OCI-LY7 (cell line): ENCODE measurements around the gene ANKRD22. TPM values are rescaled to one million over a fixed set of nuclear protein-coding genes. Genes with fewer than 3 reads are reported as not detected.

Source experiments
- BruUV-seq: library from RNA; stranded (reverse); fragments of 400-500 nt; replicated peaks from 2 replicates; lab custom pipeline; 2021; lab: Mats Ljungman, UMichigan
- CTCF ChIA-PET: fragments of 300-600 bp; sonication (Branson Sonifier 250); formaldehyde crosslinking; loops from one replicate; lab custom pipeline; 2022; ENCODE audit warnings: antibody characterized with exemption; ENCODE audit not compliant: unreplicated experiment; lab: Charles Lee
- POLR2A ChIA-PET: fragments of 300-600 bp; sonication (Branson Sonifier 250); formaldehyde crosslinking; loops from one replicate; lab custom pipeline; 2022; ENCODE audit warnings: antibody characterized with exemption; lab: Charles Lee
- DNase-seq: peaks from one replicate; pipeline ENCODE4 v3.0.0-alpha.2; 2015; ENCODE audit warnings: low spot score
- H2AFZ ChIP-seq: fragments of 200-600 bp; sonication (generic), shearing (Covaris generic); 2 replicates; pipeline ENCODE4 v1.6.1; 2014; ENCODE audit warnings: mild to moderate bottlenecking, antibody characterized with exemption, low read length, moderate library complexity
- H3K27ac ChIP-seq: fragments of 200-600 bp; sonication (generic); 2 replicates; pipeline ENCODE4 v1.5.1; 2014; ENCODE audit warnings: mixed run types, low read depth, mild to moderate bottlenecking, moderate library complexity, low read length, inconsistent platforms; ENCODE audit not compliant: poor library complexity, severe bottlenecking
- H3K36me3 ChIP-seq: fragments of 200-600 bp; sonication (generic); 2 replicates; pipeline ENCODE4 v1.6.1; 2014; ENCODE audit warnings: mild to moderate bottlenecking, antibody characterized with exemption, low read length, moderate library complexity, mixed read lengths; ENCODE audit not compliant: insufficient read depth
- H3K4me1 ChIP-seq: fragments of 200-600 bp; sonication (generic); 2 replicates; pipeline ENCODE4 v1.5.1; 2014; ENCODE audit warnings: mild to moderate bottlenecking, low read length; ENCODE audit not compliant: insufficient read depth, poor library complexity, severe bottlenecking
- H3K4me2 ChIP-seq: fragments of 200-600 bp; sonication (generic); 2 replicates; pipeline ENCODE4 v1.6.1; 2014; ENCODE audit warnings: mild to moderate bottlenecking, low read length
- H3K4me3 ChIP-seq: fragments of 200-600 bp; sonication (generic); 2 replicates; pipeline ENCODE4 v1.5.1; 2014; ENCODE audit warnings: mild to moderate bottlenecking, low read depth, low read length; ENCODE audit not compliant: poor library complexity, severe bottlenecking
- H3K79me2 ChIP-seq: fragments of 200-600 bp; sonication (generic); 2 replicates; pipeline ENCODE4 v1.6.1; 2016; ENCODE audit warnings: low read depth, mild to moderate bottlenecking, low read length, moderate library complexity, mixed read lengths; ENCODE audit not compliant: insufficient read depth
- H3K9me2 ChIP-seq: fragments of 200-600 bp; sonication (generic); 2 replicates; pipeline ENCODE4 v1.6.1; 2016; ENCODE audit warnings: mild to moderate bottlenecking, low read length, mixed read lengths; ENCODE audit not compliant: insufficient read depth
- H3K9me3 ChIP-seq: fragments of 200-600 bp; sonication (generic); 2 replicates; pipeline ENCODE4 v1.6.1; 2014; ENCODE audit warnings: mild to moderate bottlenecking, mixed run types, low read length, mixed read lengths
- H4K20me1 ChIP-seq: fragments of 200-600 bp; sonication (generic); 2 replicates; pipeline ENCODE4 v1.6.1; 2014; ENCODE audit warnings: mild to moderate bottlenecking, antibody characterized with exemption, low read length, moderate library complexity, mixed read lengths; ENCODE audit not compliant: insufficient read depth
- EZH2phosphoT487 ChIP-seq: fragments of 200-600 bp; sonication (generic); IDR thresholded peaks from 2 replicates; pipeline ENCODE4 v1.6.1; 2018; ENCODE audit warnings: low read depth, borderline replicate concordance, mild to moderate bottlenecking, mixed run types, antibody characterized with exemption, low read length, moderate library complexity, mixed read lengths
- intact Hi-C: fragments of 100-400 bp; cut with micrococcal nuclease; formaldehyde crosslinking; loops from one replicate; pipeline ENCODE4 v1.10.0; 2022; ENCODE audit not compliant: unreplicated experiment
- total RNA-seq, 2 experiments: library from RNA; depleted of rRNA in 1 of 2; stranded (reverse); fragments of >200 nt in 1 of 2; shearing (Covaris generic) in 1 of 2; gene quantifications; 2 replicates each; pipeline ENCODE4 v1.2.3, GENCODE V29; 2014 to 2022
- TF ChIP-seq, protein P1 (sequence below): fragments of 200-600 bp; sonication (generic); conservative IDR thresholded peaks from 2 replicates; pipeline ENCODE4 v1.5.1; 2014; ENCODE audit warnings: mild to moderate bottlenecking, antibody characterized with exemption, low read length, moderate library complexity, mixed read lengths

ANKRD22 gene
- total RNA-seq, 2 experiments from 2014 or later: not detected

- Histone ChIP-seq H2AFZ (no peak overlapping the region), H3K9me2 (no peaks in the 10 kb centered on the region), H3K36me3 (no peaks in the 10 kb centered on the region), H3K4me1 (no peaks in the 10 kb centered on the region), H4K20me1 (no peaks in the 10 kb centered on the region), H3K27ac (no peak overlapping the region), H3K79me2 (no peaks in the 10 kb centered on the region), H3K9me3 (no peaks in the 10 kb centered on the region), H3K4me3 (no peak overlapping the region), H3K4me2 (no peak overlapping the region)
- DNase-seq: no peak
- TF ChIP-seq, protein P1, sequence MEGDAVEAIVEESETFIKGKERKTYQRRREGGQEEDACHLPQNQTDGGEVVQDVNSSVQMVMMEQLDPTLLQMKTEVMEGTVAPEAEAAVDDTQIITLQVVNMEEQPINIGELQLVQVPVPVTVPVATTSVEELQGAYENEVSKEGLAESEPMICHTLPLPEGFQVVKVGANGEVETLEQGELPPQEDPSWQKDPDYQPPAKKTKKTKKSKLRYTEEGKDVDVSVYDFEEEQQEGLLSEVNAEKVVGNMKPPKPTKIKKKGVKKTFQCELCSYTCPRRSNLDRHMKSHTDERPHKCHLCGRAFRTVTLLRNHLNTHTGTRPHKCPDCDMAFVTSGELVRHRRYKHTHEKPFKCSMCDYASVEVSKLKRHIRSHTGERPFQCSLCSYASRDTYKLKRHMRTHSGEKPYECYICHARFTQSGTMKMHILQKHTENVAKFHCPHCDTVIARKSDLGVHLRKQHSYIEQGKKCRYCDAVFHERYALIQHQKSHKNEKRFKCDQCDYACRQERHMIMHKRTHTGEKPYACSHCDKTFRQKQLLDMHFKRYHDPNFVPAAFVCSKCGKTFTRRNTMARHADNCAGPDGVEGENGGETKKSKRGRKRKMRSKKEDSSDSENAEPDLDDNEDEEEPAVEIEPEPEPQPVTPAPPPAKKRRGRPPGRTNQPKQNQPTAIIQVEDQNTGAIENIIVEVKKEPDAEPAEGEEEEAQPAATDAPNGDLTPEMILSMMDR: no peak
- no peak for TF ChIP-seq EZH2phosphoT487
- intact Hi-C loops: no loop called here
- CTCF ChIA-PET: no interaction called here
- POLR2A ChIA-PET: interaction anchor here (0.6 to 1.0 kb wide), 2 partner anchors 8 to 154 kb away, joined by 3 to 5 read pairs; no protein-coding TSS in a partner anchor
- no TSS peak for BruUV-seq
These were observed 3.1 kb downstream of the ANKRD22 start for GRCh38 chr10:88848499-88848898.

- no peak for DNase-seq
- TF ChIP-seq EZH2phosphoT487: no peak
- TF ChIP-seq, protein P1: no peak
- Histone ChIP-seq H3K4me2 (no peak overlapping the region), H3K4me3 (no peak overlapping the region), H3K79me2 (no peaks in the 10 kb centered on the region), H3K9me3 (no peaks in the 10 kb centered on the region), H3K27ac (no peak overlapping the region), H3K9me2 (no peaks in the 10 kb centered on the region), H2AFZ (no peak overlapping the region), H4K20me1 (no peaks in the 10 kb centered on the region), H3K4me1 (no peaks in the 10 kb centered on the region), H3K36me3 (no peaks in the 10 kb centered on the region)
- POLR2A ChIA-PET: no interaction called here
- intact Hi-C loops: no loop called here
- CTCF ChIA-PET: no interaction called here
- BruUV-seq: no TSS peak
These were observed 8.5 kb downstream of the ANKRD22 start for GRCh38 chr10:88843171-88843570.

- Histone ChIP-seq H3K4me1 (no peaks in the 10 kb centered on the region), H4K20me1 (no peaks in the 10 kb centered on the region), H3K4me2 (no peak overlapping the region), H3K9me2 (no peaks in the 10 kb centered on the region), H3K9me3 (no peaks in the 10 kb centered on the region), H2AFZ (no peak overlapping the region), H3K4me3 (no peak overlapping the region), H3K79me2 (no peaks in the 10 kb centered on the region), H3K36me3 (no peaks in the 10 kb centered on the region), H3K27ac (no peak overlapping the region)
- no peak for TF ChIP-seq EZH2phosphoT487
- TF ChIP-seq, protein P1: no peak
- DNase-seq: no peak
- ChIA-PET POLR2A (interaction anchor here (0.8 to 1.2 kb wide), 3 partner anchors 50 to 90 kb away, joined by 3 read pairs; no protein-coding TSS in a partner anchor), CTCF (no interaction called here)
- intact Hi-C loops: no loop called here
- no TSS peak for BruUV-seq
These were observed 10.1 kb downstream of the ANKRD22 start for GRCh38 chr10:88841316-88842111.
